Mammary epithelial cell (primary cell): ENCODE data around the gene EHMT1.

Experiments used
- CTCF ChIP-seq, 2 donors: IDR thresholded peaks in 1 of 2; conservative IDR thresholded peaks in 1 of 2; 2 replicates each; pipeline ENCODE4 v1.5.1; 2011 to 2012; ENCODE audit warnings: inconsistent platforms in 2 of 2, low read length in 2 of 2, mild to moderate bottlenecking in 2 of 2, control low read depth in 1 of 2, low read depth in 1 of 2; ENCODE audit not compliant: insufficient read depth in 1 of 2; ENCODE audit errors: extremely low read depth in 1 of 2
- EZH2 ChIP-seq: IDR thresholded peaks from 2 replicates; pipeline ENCODE4 v1.6.1; 2012; ENCODE audit warnings: low read length, inconsistent platforms, borderline replicate concordance

GRCh38 chr9:137816531-137817235 lies 197.9 kb downstream of the EHMT1 start:
- TF ChIP-seq CTCF (conservative IDR thresholded peaks at IDR 0.05 in 1 of 2, IDR thresholded peaks at IDR 0.05 in 1 of 2; ENCODE audit: extremely low read depth in 1 of 2, insufficient read depth in 1 of 2, low read depth in 1 of 2, low read length in 2 of 2): no peak
- TF ChIP-seq EZH2: no peak
